GM18951 (cell line): ENCODE measurements around the gene DKKL1.
"Not testable (repeated sequence)": the region's sequence is repeated elsewhere in the genome, so short reads cannot be mapped to it uniquely, and the experiment has no call there.

Experiments
- POLR2A ChIP-seq: IDR thresholded peaks from 4 replicates; pipeline ENCODE4 v1.6.1; 2011; ENCODE audit warnings: mild to moderate bottlenecking; ENCODE audit not compliant: insufficient read length, insufficient read depth; ENCODE audit errors: extremely low read depth
- in situ Hi-C: fragments of 300-500 bp; cut with MboI; formaldehyde crosslinking; loops from one replicate; pipeline ENCODE4 v1.12.0; 2022; ENCODE audit warnings: low sequenced_read_pairs, mixed read lengths, inconsistent platforms; ENCODE audit not compliant: unreplicated experiment

Gene DKKL1

GRCh38 chr19:49362048-49362928 is 1.4 kb upstream of the DKKL1 start, which contains the start of gene TEAD2:
Gene TEAD2, minus strand, starts transcription at chr19:49362416. Its CDS starts 2,341 bp downstream, at chr19:49360075.
- in situ Hi-C loops = no loop called here
- TF ChIP-seq POLR2A = no peak

GRCh38 chr19:49362929-49363267 is 779 bp upstream of the DKKL1 start:
- in situ Hi-C loops = no loop called here
- no peak for TF ChIP-seq POLR2A

- TF ChIP-seq POLR2A = no peak
- in situ Hi-C loops = no loop called here
These were observed 533 bp downstream of the DKKL1 start for GRCh38 chr19:49364083-49364737.

- in situ Hi-C loops = no loop called here
- TF ChIP-seq POLR2A = no peak
These were observed 2.4 kb downstream of the DKKL1 start for GRCh38 chr19:49366110-49366509.

GRCh38 chr19:49368711-49369358 is 5.2 kb downstream of the DKKL1 start:
- no peak for TF ChIP-seq POLR2A
- in situ Hi-C loops = no loop called here

GRCh38 chr19:49371184-49371583 is 7.5 kb downstream of the DKKL1 start:
- TF ChIP-seq POLR2A = no peak
- in situ Hi-C loops = no loop called here

GRCh38 chr19:49373174-49373573 is 9.5 kb downstream of the DKKL1 start:
- in situ Hi-C loops = not testable (repeated sequence)

- in situ Hi-C loops = no loop called here
- TF ChIP-seq POLR2A = no peak
These were observed 11.2 kb downstream of the DKKL1 start for GRCh38 chr19:49374665-49375434.

- in situ Hi-C loops = no loop called here
These were observed 14.8 kb downstream of the DKKL1 start for GRCh38 chr19:49378512-49378911.

GRCh38 chr19:49380391-49380790 is 16.7 kb downstream of the DKKL1 start:
- in situ Hi-C loops = no loop called here
- TF ChIP-seq POLR2A = no peak

More at GRCh38 chr19:49378512-49378911, 14.8 kb downstream of the DKKL1 start:
- TF ChIP-seq POLR2A = no peak

GRCh38 chr19:49382639-49383038 is 19.0 kb downstream of the DKKL1 start:
- TF ChIP-seq POLR2A = no peak
- in situ Hi-C loops = no loop called here

- TF ChIP-seq POLR2A = no peak
- in situ Hi-C loops = no loop called here
These were observed 19.9 kb downstream of the DKKL1 start for GRCh38 chr19:49383599-49383998.

- in situ Hi-C loops = no loop called here
These were observed 24.3 kb downstream of the DKKL1 start, which contains the start of gene KASH5 for GRCh38 chr19:49387936-49388372. Gene KASH5, plus strand, starts transcription at chr19:49388249. Its CDS starts 2,635 bp downstream, at chr19:49390884.

More at GRCh38 chr19:49387936-49388372, 24.3 kb downstream of the DKKL1 start, which contains the start of gene KASH5:
- TF ChIP-seq POLR2A = no peak
